GOT3 (cell line): ENCODE data around the gene CCDC50.

ENCODE experiments used
- DNase-seq: peaks from one replicate; lab custom pipeline; 2025; ENCODE audit warnings: mixed read lengths; lab: John Stamatoyannopoulos, UW

The CCDC50 gene

DNA sequence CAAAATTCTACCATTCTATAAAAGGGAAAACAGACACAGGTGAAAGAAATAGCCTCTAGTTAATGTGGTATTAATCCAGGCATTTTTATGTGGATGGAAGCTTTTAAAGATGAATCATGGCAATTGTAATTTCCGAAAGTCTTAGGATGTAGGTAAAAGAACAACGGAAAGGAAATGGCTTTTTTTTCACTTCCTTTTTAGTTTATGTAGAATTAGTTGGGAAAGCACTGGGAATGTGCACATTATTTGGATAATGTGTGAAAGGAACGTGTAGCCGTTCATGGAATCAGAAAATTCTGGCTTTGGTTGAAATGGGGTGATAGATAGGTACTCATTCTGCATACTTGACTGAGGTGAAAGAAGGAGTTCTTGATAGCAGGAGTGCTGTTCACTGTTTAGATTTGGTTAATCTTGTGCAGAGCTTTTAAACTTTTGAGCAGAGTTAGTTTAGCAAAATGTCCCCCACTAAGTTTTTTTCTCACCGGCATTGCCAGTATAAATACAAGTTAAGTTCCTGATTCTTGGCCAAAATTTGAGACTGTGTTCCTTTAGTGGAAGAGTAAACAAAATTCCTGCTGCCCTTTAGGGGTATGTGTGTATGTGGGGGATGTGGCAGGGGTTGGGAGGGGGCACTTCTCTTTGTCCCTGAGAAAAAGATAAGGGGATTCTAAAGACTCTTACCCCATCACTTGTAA, 21.3 kb downstream of the CCDC50 start:
- DNase-seq: no peak

DNA sequence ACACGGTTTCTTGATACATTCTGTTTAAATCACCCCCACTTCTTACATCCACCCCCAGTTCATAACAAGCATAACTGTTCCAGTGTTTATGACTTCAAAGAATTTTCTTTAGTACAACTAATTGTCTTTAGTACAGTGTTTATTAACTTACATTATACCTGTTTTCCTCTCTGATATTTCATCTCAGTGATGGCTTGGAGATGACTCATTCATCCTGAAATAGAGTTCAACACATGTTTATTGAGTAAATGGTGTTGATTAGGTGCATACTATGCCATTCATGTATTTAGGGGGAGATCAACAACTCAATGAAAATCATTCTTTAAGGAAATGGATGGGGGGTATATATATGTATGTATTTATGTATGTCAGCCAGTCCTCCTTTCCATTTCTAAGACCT, 22.8 kb downstream of the CCDC50 start:
- DNase-seq: no peak

DNA sequence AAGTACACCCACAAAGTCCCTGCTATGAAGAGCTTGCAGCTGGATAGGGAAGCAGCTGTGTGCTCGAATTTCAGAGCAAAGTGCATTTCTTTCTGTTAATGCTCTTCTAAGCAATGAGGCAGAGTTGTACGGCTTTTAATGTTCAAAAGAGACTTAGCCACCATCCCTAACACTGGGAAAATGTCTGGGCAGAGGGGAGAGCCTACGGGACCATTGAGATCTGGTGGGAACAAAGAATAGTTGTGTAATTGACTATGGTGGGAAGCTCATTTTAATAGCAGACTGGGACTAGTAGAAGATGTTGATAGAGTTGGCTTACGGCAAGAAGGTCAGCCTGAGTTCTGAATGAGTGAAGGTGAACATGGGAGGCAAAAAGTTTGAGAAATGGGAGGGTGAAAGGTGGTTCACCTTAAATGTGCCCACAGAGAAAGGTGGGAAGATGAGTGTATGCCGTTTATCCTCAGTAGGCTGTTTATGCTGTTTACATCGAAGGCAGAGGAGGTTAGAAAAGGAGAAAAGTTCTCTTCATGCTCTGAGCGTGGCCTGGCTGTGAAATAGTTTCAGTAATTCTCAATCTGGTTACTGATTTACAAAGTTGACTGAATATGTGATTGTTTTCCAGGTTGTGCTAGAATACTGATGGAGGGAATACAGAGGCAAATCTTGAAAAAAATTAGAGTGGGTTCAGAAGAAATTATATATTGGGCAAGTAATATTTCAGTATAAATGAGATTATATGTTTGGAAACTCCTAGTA, 24.0 kb downstream of the CCDC50 start:
- DNase-seq: no peak

DNA sequence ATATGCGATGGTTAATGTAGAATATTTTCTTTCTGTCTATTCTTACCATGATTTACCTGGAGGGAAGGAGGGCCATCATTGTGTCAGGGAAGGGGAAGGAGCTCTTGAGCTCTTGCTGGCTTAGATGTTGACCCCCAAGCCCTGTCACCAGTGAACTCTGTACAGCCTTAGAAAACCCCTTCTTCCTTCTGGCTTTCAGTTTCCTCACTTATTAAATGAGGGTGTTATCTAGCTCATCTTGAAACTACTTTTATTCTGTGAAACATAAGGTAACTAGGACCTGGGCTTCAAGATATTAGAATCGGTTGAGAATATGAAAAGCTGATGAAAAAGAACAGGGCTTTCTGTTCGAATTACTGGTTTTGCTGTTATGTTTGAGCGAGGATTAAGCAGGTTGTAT, 26.2 kb downstream of the CCDC50 start:
- DNase-seq: no peak

DNA sequence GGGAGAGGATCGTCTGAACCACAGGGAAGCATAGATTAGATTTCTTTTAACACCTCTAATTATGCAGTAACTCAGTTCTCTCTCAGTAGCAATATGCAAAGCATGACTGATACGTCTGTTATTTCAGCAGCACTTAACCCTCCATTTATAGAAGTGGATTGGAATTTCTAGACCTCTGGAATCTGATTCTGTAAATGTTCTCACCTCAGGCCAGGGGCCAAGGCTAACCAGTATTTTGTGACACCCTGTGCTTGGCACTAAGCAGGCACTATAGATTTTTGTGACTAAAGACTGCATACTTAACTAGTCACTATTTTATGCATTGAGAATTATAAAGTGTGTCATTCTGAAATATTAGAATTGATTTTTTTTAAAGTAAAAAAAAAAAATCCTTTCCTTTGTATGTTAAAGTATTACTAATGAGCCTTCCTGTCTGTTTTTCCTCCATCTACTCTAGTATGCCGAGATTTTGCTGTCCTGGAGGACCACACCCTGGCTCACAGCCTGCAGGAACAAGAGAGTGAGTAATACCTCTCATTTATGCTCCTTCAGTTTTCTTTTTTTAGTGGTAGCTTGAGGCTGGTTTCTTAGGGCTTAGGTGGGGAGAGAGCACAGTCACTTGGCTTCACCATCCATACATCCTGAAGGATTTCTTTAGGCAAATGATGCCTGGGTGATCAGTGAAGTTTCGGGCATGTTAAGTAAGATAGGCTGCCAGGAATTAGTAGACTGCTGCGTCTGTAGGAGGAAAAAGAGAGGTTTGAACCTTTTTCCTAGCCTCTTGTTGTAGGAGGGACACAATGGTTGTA, 27.6 kb downstream of the CCDC50 start:
- DNase-seq: no peak

DNA sequence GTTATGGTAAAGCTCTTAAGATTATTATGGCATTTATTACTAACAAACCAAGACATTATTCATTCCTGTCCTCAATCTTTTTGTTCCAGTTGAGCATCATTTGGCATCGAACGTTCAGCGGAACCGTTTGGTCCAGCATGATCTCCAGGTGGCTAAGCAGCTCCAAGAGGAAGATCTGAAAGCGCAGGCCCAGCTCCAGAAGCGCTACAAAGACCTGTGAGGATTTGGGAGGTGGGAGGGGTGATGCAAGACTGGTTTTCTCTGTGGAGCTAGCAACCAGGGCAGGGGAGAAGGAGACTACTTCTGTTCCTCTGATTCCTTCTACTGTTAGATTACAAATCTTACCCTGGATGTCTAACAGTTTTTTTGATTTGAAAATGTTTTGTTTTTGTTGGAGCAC, 28.7 kb downstream of the CCDC50 start:
- no peak for DNase-seq

DNA sequence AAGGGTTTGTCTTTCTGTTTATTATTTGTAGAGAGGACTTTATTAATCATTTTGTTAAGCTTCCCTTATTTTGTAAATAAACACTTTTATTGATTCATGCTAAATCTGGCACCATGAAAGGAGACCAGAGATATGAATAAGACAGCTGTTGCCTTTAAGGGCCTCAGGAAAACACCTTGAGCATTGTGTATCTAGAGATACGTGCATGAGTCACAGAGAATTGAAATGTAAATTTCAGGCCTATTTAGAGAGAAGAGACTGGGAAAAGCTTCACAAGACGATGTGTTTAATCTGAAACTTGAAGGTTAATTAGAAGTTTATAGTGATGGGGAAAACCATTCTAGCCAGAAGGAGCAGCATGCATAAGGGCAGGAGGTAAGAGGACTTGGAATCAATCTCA, 29.7 kb downstream of the CCDC50 start:
- DNase-seq: no peak

DNA sequence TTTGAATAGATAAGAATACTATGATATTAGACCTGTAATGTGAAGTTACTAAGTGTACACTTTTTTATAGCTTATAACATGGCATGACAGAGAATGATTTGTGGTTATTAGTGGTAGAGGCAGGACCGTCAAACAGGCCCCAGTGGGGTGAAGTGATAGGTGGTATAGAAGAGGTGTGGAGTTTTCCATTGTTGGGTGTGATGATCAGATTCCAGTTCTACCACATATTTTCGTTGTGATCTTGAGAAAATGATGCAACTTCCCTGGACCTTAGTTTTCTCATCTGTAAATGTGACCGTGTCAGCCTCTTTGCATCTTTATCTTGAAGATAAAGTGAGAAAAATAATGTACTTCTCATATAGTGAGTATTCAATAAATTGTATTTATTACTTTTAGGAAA, 31.4 kb downstream of the CCDC50 start:
- DNase-seq: no peak

DNA sequence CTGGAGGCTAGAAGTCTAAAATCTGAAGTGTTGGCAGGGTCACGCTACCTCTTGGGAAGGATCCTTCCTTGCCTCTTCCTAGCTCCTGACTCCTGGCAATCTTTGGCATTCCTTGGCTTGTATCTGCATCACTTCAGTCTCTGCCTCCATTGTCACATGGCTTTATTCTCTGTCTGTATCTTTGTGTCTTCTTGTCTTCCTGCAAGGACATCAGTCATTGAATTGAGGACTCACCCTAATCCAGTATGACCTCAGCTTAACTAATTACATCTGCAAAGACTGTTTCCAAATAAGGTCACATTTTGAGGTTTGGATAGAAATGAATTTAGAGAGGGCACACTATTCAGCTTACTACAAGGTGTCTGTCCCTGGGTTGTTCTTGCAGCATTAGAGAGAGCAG, 32.3 kb downstream of the CCDC50 start:
- DNase-seq: no peak

DNA sequence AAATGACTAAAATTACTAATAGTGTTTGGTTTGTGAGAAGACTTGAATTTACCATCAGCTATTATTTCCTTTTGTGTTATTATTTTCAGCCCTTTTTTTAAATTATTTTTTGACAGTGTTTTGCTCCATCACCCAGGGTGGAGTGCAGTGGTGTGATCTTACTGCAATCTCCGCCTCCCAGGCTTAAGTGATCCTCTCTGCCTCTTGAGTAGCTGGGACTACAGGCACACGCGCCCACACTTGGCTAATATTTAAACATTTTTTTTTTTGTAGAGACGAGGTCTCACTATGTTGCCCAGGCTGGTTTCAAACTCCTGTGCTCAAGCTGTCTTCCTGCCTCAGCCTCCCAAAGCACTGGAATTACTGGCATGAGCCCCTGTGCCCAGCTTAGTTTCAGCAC, 32.8 kb downstream of the CCDC50 start:
- no peak for DNase-seq

DNA sequence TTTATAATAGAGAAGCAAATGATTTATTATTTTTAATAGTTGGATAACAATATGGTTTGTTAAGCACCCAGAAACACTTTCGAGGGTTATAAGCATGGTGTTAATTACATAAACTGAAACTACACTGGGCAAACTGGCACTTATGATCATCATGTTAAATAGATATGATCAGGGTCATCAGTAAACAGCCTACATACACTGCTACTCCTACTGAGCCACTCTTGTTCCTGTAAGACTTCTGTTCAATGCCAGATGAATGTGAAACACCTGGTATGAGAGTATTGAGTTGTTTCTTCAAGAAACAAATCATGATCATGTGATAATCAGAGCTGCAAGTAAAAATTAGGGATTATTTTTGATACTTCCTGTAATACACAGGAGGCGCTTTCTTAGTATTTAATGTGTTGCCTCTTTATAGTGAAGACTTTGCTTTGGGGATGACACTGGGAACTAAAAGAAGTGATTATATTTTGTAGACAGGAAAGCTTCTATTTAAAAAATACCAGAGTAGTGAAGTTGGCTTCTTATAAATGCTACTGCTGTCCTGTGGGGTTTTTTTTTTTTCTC, 33.4 kb downstream of the CCDC50 start:
- no peak for DNase-seq

DNA sequence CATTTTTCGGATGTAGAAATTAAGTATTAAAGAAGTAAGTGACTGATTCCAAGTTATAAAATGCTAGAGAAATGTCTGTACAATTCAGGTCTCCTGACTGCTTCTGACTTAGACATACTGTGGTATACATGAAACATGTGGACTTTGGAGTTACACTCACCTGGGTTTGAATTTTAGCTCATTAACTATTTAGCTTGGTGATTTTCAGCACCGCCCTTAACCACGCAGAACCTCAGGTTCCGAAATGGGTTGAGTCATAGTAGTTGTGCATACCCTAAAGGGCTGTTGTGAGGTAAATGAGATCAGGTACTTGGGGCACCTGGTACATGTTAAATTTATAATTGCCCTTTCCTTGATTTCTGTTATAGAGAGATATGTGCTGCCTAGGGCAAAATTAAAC, 34.0 kb downstream of the CCDC50 start:
- DNase-seq: no peak

DNA sequence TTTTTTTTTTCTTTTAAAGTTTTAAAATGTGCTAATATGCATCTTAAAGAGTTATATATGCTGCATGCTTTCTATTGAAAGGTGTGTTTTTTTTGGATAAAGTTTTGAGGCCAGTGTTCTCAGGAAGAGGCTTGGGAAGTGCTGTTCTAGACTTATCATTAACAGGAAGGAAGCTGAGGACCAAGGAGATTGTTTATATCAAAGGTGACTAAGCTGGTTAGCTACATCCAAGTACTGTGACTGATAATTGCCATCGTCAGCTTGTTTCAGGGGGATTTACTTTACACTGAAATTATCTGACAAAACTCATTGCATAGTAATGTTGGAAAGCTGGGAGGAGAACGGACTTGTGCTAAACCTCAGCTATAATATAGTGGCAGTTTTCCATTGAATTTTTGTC, 37.5 kb downstream of the CCDC50 start:
- no peak for DNase-seq

DNA sequence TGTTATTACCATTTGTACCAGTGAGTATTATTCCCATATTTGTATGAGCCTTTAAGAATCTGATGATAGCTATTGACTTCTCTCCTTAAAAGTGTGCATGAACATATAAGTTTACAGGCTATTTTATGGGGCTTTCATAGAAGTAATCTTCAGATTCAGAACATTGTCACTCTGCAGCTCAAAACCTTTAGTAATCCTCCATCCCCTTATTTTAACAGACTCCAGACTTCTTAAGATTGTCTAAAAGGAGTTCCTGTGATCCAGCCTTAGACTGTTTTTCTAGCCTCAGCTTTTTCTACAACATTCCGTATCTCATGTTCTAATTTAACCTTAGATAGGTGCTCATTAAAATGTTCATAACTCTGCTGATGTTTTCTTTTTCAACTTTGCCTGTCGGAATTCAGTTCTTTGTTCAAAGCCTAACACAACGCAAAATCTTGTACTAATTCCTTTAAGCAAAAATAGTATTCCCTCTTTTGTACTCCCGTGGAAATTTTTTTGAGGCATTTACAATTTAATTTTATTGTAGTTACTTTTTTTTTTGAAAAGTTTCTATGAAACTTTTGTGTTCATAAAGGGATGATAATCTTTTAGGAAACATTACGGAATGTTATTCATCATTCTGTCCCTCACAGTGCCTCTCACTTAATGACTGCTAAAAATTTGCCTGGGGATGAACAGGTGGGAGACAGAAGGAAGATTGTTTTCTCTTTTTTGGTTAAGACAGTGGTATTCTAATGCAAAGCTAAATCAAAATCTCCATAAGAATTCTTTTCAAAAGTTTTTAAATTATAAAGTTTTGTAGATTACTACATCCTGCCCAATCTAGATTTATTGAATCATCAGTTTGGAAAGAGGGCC, 39.8 kb downstream of the CCDC50 start:
- DNase-seq: no peak

DNA sequence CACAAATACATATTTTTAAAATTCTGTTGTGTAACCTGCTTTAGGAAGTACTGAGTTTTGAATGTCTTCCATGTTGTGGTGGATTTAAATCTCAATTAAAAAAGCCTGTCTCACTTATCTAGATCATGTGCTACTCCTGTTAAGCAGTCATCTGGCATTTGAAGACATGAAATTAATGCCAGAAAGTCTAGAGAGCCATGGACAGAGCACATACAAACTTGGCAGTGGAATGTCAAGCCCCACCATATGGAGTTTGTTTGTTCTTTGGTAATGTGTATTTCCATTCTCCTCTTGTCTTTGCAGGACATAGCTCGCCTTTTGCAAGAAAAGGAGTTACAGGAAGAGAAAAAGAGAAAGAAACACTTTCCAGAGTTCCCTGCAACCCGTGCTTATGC, 40.4 kb downstream of the CCDC50 start:
- no peak for DNase-seq

DNA sequence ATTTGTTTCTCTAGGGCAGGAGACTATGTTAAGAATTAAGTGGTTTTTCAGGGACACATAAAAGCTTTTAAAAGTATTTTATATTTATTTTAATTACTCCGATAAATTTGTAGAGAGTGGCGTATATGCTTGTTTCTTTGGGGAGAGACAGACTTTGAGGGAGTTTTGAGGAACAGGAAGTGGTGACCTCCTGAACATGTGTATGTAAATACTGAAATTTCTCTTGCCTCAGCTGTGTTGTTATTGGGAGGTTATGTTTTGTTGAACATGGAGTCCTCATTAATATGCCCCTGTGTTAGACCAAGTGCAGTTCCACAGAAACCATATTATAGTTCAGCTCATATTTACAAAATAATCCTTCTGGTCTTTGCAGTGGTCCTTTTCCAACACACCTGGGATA, 42.9 kb downstream of the CCDC50 start:
- no peak for DNase-seq

DNA sequence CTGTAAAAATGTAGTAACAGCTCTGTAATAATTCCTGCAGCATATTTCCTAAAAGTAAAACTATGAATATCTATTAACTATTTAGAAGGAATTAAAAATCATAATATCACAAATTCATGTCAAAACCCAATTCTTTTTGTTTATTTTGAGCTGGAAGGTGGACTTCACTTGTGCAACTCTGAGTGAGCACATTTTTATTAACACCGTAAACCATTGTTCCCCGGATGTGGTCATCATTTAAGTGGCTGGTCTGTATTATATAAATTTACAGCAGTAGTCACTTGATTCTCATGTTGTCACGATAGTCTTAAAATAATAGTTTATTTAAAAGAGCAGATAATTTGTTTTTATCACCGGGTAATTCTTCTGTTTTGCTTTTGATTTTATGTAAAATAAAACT, 44.1 kb downstream of the CCDC50 start:
- DNase-seq: no peak

DNA sequence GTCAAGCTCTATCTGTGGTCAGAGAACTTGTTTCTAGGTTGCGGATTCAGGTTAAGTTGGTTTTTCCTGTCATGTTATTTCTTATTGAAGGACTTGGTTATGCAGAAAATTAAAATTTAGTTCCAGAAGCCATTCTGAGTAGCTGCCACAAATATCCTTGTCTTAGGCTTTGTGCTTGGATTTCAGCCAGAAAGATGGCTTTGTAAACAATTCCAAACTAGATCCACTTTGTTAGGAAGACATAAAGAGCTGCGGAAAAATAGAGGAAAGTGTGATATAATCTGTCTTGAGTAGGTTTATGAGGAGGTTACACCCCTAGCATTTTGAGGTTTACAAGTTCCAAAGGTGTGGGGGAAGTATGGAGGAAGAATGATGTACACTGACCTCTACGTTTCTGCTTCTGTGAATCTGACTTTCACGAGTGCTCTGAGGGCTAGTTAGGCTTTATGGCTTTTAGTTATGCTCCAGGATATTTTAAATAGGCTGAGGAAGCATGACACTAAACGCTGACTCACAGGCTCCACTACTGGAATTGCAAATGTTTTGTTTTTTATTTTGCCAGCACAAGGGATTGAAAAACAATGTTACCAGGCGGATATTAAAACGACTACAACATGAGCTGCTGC, 47.4 kb downstream of the CCDC50 start:
- DNase-seq: no peak

DNA sequence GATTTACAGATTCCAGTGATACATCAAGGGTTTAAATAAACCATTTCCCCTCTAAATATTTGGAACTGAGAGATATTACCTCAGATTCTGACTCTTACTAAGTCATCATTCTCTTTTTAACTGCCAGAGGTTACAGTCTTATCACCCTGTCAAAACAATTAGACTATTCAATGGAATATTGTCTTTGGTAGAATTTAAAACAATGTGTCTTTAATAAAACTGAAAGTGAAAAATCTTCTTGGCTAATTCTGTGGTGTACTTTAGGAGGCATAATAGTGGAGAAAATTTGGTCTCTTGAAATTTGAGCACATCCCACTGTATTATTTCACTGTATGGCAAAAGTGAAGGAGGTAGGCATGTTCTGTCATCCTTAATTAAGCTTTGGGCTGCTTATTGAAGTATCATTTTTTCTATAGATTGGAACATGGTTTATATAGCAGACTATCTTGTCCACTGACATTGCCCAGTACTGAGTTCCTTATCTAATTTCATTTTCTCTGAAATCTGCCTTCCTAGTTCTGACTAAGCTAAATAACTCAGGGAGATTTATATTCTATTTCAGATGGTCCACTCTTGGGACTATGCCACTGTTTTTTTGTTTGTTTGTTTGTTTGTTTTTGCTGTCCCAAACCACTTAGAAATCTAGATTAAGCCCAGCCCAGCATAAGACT, 49.1 kb downstream of the CCDC50 start:
- DNase-seq: no peak

DNA sequence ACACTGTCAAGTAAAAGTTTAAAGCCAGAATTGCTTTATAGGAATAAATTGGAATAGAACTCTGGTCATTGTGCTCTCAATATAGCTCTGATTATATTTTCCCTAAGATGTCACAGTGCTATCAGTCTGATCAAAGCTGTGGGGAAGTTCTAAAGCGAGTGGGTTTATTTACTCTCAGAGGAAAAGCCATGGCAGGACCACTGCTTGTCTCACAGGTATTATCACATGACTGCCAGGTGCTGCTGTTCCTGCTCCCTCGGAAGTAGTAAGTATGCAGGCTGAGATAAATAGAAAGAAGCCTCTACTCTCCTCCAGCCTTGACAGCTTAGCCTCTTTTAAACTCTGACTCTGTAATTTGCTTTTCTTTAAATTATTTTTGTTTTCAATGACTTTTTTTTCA, 50.3 kb downstream of the CCDC50 start:
- no peak for DNase-seq

DNA sequence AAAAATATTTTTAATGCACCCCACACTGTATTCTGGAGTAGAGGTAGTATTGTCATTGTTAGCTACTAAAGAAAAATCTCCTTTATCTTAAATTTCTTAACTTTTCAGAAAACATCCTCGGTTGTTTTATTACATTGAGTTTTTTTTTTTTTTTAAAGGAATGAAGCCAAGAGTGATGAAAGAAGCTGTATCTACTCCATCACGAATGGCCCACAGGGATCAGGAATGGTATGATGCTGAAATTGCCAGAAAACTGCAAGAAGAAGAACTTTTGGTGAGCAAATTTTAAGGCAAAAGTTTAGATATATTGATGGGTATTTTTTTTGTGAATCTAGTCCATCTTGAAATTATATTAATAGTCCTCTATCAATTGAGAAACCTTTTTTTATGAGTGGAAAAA, 50.8 kb downstream of the CCDC50 start:
- DNase-seq: no peak
